Measurements from ENCODE around the gene HSPB8.

The HSPB8 gene

GRCh38 chr12:119230807-119231206, 52.1 kb downstream of the HSPB8 start:
- no peaks in the 10 kb centered on the region for H3K36me3 Mint-ChIP-seq (ENCODE audit: insufficient read depth)
- no peak for ATAC-seq (replicated peaks)
- no peak overlapping the region for H3K27ac Mint-ChIP-seq
- DNase-seq: no peak
- no peaks in the 10 kb centered on the region for H3K4me1 Mint-ChIP-seq (ENCODE audit: low read depth in 2 of 2)
- peaks cover 2 to 10% of the 10 kb centered on the region in 2 donors for H3K9me3 Mint-ChIP-seq
- H3K27me3 Mint-ChIP-seq: peaks cover 6 to 21% of the 10 kb centered on the region in 2 donors
- H3K4me3 Mint-ChIP-seq: no peak overlapping the region

GRCh38 chr12:119231774-119232173, 53.0 kb downstream of the HSPB8 start:
- DNase-seq (no peak), ATAC-seq (replicated peaks) (no peak)
- peaks cover 12 to 21% of the 10 kb centered on the region in 2 donors for H3K27me3 Mint-ChIP-seq
- H3K9me3 Mint-ChIP-seq: peaks cover 2 to 5% of the 10 kb centered on the region in 2 donors
- H3K4me1 Mint-ChIP-seq (ENCODE audit: low read depth in 2 of 2): no peaks in the 10 kb centered on the region
- no peaks in the 10 kb centered on the region for H3K36me3 Mint-ChIP-seq (ENCODE audit: insufficient read depth)
- H3K4me3 Mint-ChIP-seq: no peak overlapping the region
- no peak overlapping the region for H3K27ac Mint-ChIP-seq

- ATAC-seq (replicated peaks) (no peak), DNase-seq (no peak)
- no peaks in the 10 kb centered on the region for H3K4me1 Mint-ChIP-seq (ENCODE audit: low read depth in 2 of 2)
- no peak overlapping the region for H3K4me3 Mint-ChIP-seq
- H3K36me3 Mint-ChIP-seq (ENCODE audit: insufficient read depth): no peaks in the 10 kb centered on the region
- H3K9me3 Mint-ChIP-seq: peaks cover 0 to 5% of the 10 kb centered on the region in 2 donors
- H3K27ac Mint-ChIP-seq: no peak overlapping the region
- H3K27me3 Mint-ChIP-seq: peaks cover 7 to 13% of the 10 kb centered on the region in 2 donors
Observed at GRCh38 chr12:119235197-119235751, 56.5 kb downstream of the HSPB8 start.

- Mint-ChIP-seq H3K9me3 (peaks cover 0 to 5% of the 10 kb centered on the region in 2 donors), H3K36me3 (ENCODE audit: insufficient read depth) (no peaks in the 10 kb centered on the region), H3K27ac (no peak overlapping the region), H3K27me3 (peaks cover 7 to 13% of the 10 kb centered on the region in 2 donors), H3K4me3 (no peak overlapping the region), H3K4me1 (ENCODE audit: low read depth in 2 of 2) (no peaks in the 10 kb centered on the region)
- no peak for ATAC-seq (replicated peaks)
- DNase-seq: no peak
Observed at GRCh38 chr12:119236372-119236771, 57.6 kb downstream of the HSPB8 start.

GRCh38 chr12:119239040-119239439, 60.3 kb downstream of the HSPB8 start:
- no peak overlapping the region for H3K27ac Mint-ChIP-seq
- H3K4me1 Mint-ChIP-seq (ENCODE audit: low read depth in 2 of 2): no peaks in the 10 kb centered on the region
- H3K36me3 Mint-ChIP-seq (ENCODE audit: insufficient read depth): no peaks in the 10 kb centered on the region
- no peak overlapping the region for H3K4me3 Mint-ChIP-seq
- peaks cover 0 to 7% of the 10 kb centered on the region in 2 donors for H3K27me3 Mint-ChIP-seq
- no peak for ATAC-seq (replicated peaks)
- H3K9me3 Mint-ChIP-seq: peaks cover 0 to 3% of the 10 kb centered on the region in 2 donors
- DNase-seq: no peak

- no peaks in the 10 kb centered on the region for H3K9me3 Mint-ChIP-seq
- H3K27me3 Mint-ChIP-seq: peaks cover 0 to 4% of the 10 kb centered on the region in 2 donors
- H3K36me3 Mint-ChIP-seq (ENCODE audit: insufficient read depth): no peaks in the 10 kb centered on the region
- H3K27ac Mint-ChIP-seq: no peak overlapping the region
- no peak overlapping the region for H3K4me3 Mint-ChIP-seq
- no peaks in the 10 kb centered on the region for H3K4me1 Mint-ChIP-seq (ENCODE audit: low read depth in 2 of 2)
- DNase-seq (no peak), ATAC-seq (replicated peaks) (no peak)
Observed at GRCh38 chr12:119241049-119241448, 62.3 kb downstream of the HSPB8 start.

- no peak overlapping the region for H3K27ac Mint-ChIP-seq
- no peaks in the 10 kb centered on the region for H3K9me3 Mint-ChIP-seq
Observed at GRCh38 chr12:119241580-119242169, 62.9 kb downstream of the HSPB8 start.

More at GRCh38 chr12:119241580-119242169, 62.9 kb downstream of the HSPB8 start:
- Mint-ChIP-seq H3K27me3 (no peaks in the 10 kb centered on the region), H3K4me3 (no peak overlapping the region), H3K36me3 (ENCODE audit: insufficient read depth) (no peaks in the 10 kb centered on the region), H3K4me1 (ENCODE audit: low read depth in 2 of 2) (no peaks in the 10 kb centered on the region)
- ATAC-seq (replicated peaks) (no peak), DNase-seq (no peak)

All from effector memory CD8-positive, alpha-beta T cell (primary cell).